ENCODE data around the gene IFRD2. TPM values are rescaled to one million over a fixed set of nuclear protein-coding genes. Genes with fewer than 3 reads are reported as not detected.

IFRD2 gene
- total RNA-seq, 6 experiments from 2014 or later = 71.2 to 102 (median 74.6) TPM

GRCh38 chr3:50260027-50260941 lies 31.9 kb downstream of the IFRD2 start:
- H3K4me1 Mint-ChIP-seq (ENCODE audit: low read depth) = peaks cover 29% of the 10 kb centered on the region
- H3K9me3 Mint-ChIP-seq = no peaks in the 10 kb centered on the region
- peak overlapping the region; percentile 22; the same call in 1 of the 2 replicates for H3K4me3 Mint-ChIP-seq
- peak; percentile 99 for TF ChIP-seq CTCF (IDR thresholded peaks at IDR 0.05)
- peak; percentile 84 for DNase-seq
- peaks cover 5% of the 10 kb centered on the region for H3K36me3 Mint-ChIP-seq (ENCODE audit: low read depth)
- peak overlapping the region; percentile 76 for H3K27ac Mint-ChIP-seq
- peaks cover 2% of the 10 kb centered on the region; the same call in 1 of the 2 replicates for H3K27me3 Mint-ChIP-seq (ENCODE audit: insufficient read depth)

DNA sequence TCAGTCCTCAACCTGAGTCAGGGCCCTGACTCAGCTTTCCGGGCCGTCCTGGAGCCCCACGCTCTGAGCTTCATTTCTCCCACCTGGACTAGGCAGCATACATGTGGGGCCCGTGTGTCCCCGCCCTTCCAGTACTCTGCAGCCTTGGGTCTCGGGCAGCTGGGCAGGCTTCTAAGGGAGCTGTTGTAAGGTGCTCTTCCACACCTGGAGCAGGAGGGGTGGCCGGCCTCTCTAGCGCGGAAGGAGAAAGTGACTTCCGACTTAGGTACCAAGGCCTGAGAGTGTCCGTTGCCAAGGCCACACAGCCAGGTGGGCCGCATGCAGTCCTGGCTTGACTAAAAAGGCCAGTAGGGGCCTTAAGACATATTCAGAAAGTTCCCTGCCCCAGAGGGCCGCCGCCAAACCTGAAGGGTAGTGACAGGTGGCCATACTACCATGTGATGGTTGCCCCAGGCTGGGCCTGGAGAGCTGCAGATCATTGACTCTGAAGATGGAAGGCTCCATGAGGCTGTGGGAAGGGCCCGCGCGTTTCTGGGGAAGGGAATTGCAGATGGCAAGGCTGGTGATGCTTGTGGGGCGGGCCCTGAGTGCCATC lies 32.7 kb downstream of the IFRD2 start:
- H3K9me3 Mint-ChIP-seq = no peaks in the 10 kb centered on the region
- peak overlapping the region; percentile 13; the same call in 1 of the 2 replicates for H3K4me3 Mint-ChIP-seq

GRCh38 chr3:50258979-50259378 lies 33.2 kb downstream of the IFRD2 start:
- 0 out of 2 replicates have a peak, but pooled peaks have one; percentile 9 for TF ChIP-seq CTCF (IDR thresholded peaks at IDR 0.05)
- Mint-ChIP-seq H3K36me3 (ENCODE audit: low read depth) (peaks cover 5% of the 10 kb centered on the region), H3K27ac (peak overlapping the region; percentile 49; the same call in 1 of the 2 replicates), H3K27me3 (ENCODE audit: insufficient read depth) (0 out of 2 replicates have a peak, but pooled peaks cover 2% of the 10 kb centered on the region), H3K9me3 (no peaks in the 10 kb centered on the region), H3K4me1 (ENCODE audit: low read depth) (peaks cover 30% of the 10 kb centered on the region), H3K4me3 (no peak overlapping the region)
- no peak for DNase-seq

More for the DNA sequence above, 32.7 kb downstream of the IFRD2 start:
- Mint-ChIP-seq H3K27ac (peak overlapping the region; percentile 76), H3K4me1 (ENCODE audit: low read depth) (peaks cover 30% of the 10 kb centered on the region), H3K36me3 (ENCODE audit: low read depth) (peaks cover 5% of the 10 kb centered on the region), H3K27me3 (ENCODE audit: insufficient read depth) (0 out of 2 replicates have a peak, but pooled peaks cover 2% of the 10 kb centered on the region)
- no peak for DNase-seq
- TF ChIP-seq CTCF (IDR thresholded peaks at IDR 0.05) = no peak

DNA sequence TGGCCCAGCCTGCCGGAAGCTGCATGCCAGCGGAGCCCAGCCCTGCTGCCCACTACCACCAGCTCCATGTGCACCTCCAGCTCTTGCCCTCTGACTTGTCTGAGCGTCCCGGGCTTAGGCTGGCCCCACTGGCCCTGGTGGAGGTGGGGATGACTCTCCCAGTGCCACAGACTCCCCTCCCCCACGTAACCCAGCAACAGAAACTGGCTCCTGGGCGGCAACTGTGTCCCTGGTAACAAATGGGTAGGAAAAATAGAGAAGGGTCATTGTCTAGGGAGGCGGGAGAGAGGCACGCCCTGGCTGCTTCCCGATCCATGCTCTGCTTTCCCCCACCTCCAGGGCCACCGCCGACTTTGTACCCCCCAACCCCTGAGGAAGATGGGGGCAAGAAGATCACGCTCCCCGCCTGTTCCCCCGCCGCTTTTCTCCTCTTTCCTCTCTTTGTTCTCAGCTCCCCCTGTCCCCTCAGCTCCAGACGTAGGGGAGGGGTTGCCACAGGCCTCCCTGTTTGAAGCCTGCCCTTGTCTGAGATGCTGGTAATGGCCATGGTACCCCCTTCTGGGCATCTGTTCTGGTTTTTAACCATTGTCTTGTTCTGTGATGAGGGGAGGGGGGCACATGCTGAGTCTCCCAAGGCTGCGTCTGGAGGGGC lies 34.1 kb downstream of the IFRD2 start:
- Mint-ChIP-seq H3K4me3 (no peak overlapping the region), H3K27ac (peak overlapping the region; percentile 49), H3K36me3 (ENCODE audit: low read depth) (peaks cover 12% of the 10 kb centered on the region), H3K4me1 (ENCODE audit: low read depth) (peaks cover 29% of the 10 kb centered on the region), H3K27me3 (ENCODE audit: insufficient read depth) (peaks cover 2% of the 10 kb centered on the region; the same call in 1 of the 2 replicates), H3K9me3 (no peaks in the 10 kb centered on the region)
- no peak for DNase-seq
- no peak for TF ChIP-seq CTCF (IDR thresholded peaks at IDR 0.05)
